Psoas muscle (tissue), 8 donors: Measurements from ENCODE around the gene CFAP65. TPM values are rescaled to one million over a fixed set of nuclear protein-coding genes. Genes with fewer than 3 reads are reported as not detected.

ENCODE experiments used
- ATAC-seq, 4 donors: fragments of 200-7000 bp; cut with Tn5 transposase; one replicate each; pipeline ENCODE4 v1.9.1; 2020; ENCODE audit warnings: moderate library complexity in 3 of 4, mild to moderate bottlenecking in 2 of 4
- DNase-seq, 2 donors: peaks; one replicate each; pipeline ENCODE4 v3.0.0-alpha.2; 2020
- H3K27ac ChIP-seq: fragments of 200-600 bp; one replicate; pipeline ENCODE4 v1.8.0; 2022
- H3K27me3 ChIP-seq, 3 donors: fragments of 200-600 bp in 1 of 3; one replicate each; pipeline versions ENCODE4 v1.6.1 to v1.8.0; 2013 to 2022; ENCODE audit warnings: low read length in 2 of 3, mild to moderate bottlenecking in 2 of 3, moderate library complexity in 1 of 3; ENCODE audit not compliant: insufficient read depth in 3 of 3
- H3K36me3 ChIP-seq, 2 donors: fragments of 200-600 bp in 1 of 2; one replicate each; pipeline versions ENCODE4 v1.6.1 to v1.8.0; 2013 to 2022; ENCODE audit warnings: low read depth in 1 of 2, mild to moderate bottlenecking in 1 of 2, moderate library complexity in 1 of 2; ENCODE audit not compliant: insufficient read depth in 1 of 2
- H3K4me1 ChIP-seq: fragments of 200-600 bp; one replicate; pipeline ENCODE4 v1.8.0; 2022
- H3K4me3 ChIP-seq: fragments of 200-600 bp; one replicate; pipeline ENCODE4 v1.8.0; 2022; ENCODE audit warnings: mild to moderate bottlenecking
- H3K9me3 ChIP-seq: fragments of 200-600 bp; one replicate; pipeline ENCODE4 v1.8.0; 2022
- CTCF ChIP-seq: fragments of 200-600 bp; IDR thresholded peaks from one replicate; pipeline ENCODE4 v1.8.0; 2022; ENCODE audit warnings: antibody characterized with exemption
- WGBS, 3 donors: extraction: QIAGEN DNeasy Blood & Tissue Kit; methylation state at CpG; one replicate each; pipeline versions ENCODE4 v1.1.6 to v1.1.7; 2013; 5-methylcytosine and 5-hydroxymethylcytosine counted together
- intact Hi-C, 2 donors: fragments of 100-400 bp; cut with DNase I; formaldehyde crosslinking; loops; one replicate each; pipeline versions ENCODE4 v1.11.0 to v1.14.2; 2022
- polyA plus RNA-seq, 3 donors: library from polyadenylated mRNA; stranded (reverse); fragments of 200-250 nt; gene quantifications; one replicate each; pipeline ENCODE4 v1.2.3, GENCODE V29; 2013
- total RNA-seq, 4 donors: library from RNA; stranded (reverse); fragmentation: NEBNext Ultra II Directional in 2 of 4; extraction: Animal tissue kit (Norgen Biotek cat#: 25700) in 2 of 4; gene quantifications; one replicate each; pipeline versions ENCODE4 v1.2.1 to v1.2.4, GENCODE V29; 2021 to 2023
- donor health status: healthy with polysubstance abuse.
- donor health status: DM: no; HTN: no; CAD: no; lungs with moderate emphysema.
- donor health status: Bipolar disorder and iron deficiency.
- donor health status: healthy.
- donor health status: DM: yes; HTN: yes; CAD: no.
- donor health status: DM: no; HTN: no; CAD: no.
- donor health status: DM: no; HTN: no; CAD: no.
- donor health status: DM: yes; HTN: yes; CAD: no.

CFAP65 gene
- total and polyA plus RNA-seq, 7 donors = not detected

GRCh38 chr2:219073413-219074129 is 32.3 kb upstream of the CFAP65 start:
- TF ChIP-seq CTCF = peak; percentile 42
- Histone ChIP-seq H3K27ac (no peak overlapping the region), H3K4me1 (no peaks in the 10 kb centered on the region), H3K9me3 (no peaks in the 10 kb centered on the region), H3K4me3 (no peak overlapping the region), H3K36me3 (peaks cover 4 to 40% of the 10 kb centered on the region in 2 donors), H3K27me3 (peaks cover 0 to 3% (median 0%) of the 10 kb centered on the region in 3 donors)
- 58 to 63% (median 59%) methylated on average over 14 of the region's 14 CpGs for WGBS, 3 donors
- DNase-seq (no peak), ATAC-seq (peak in 1 of 4 donors; percentile 37)
- intact Hi-C loops = loop anchor here in 1 of 2 donors (5.0 kb wide), 1 partner anchor 44 kb away; no protein-coding TSS in a partner anchor

- peaks cover 4 to 35% of the 10 kb centered on the region in 2 donors for H3K36me3 ChIP-seq
- no peaks in the 10 kb centered on the region for H3K9me3 ChIP-seq
- no peaks in the 10 kb centered on the region for H3K4me1 ChIP-seq
- no peak overlapping the region for H3K4me3 ChIP-seq
- WGBS, 3 donors = 90 to 93% (median 92%) methylated on average over 9 of the region's 9 CpGs
- H3K27me3 ChIP-seq = peaks cover 0 to 5% (median 0%) of the 10 kb centered on the region in 3 donors
- intact Hi-C loops = loop anchor here in 1 of 2 donors (5.0 kb wide), 1 partner anchor 45 kb away; no protein-coding TSS in a partner anchor
- TF ChIP-seq CTCF = no peak
- no peak overlapping the region for H3K27ac ChIP-seq
- ATAC-seq (no peak), DNase-seq (no peak)
Measured at GRCh38 chr2:219072741-219073250, 31.5 kb upstream of the CFAP65 start.

GRCh38 chr2:219071131-219071816 is 30.0 kb upstream of the CFAP65 start:
- intact Hi-C loops = loop anchor here in 1 of 2 donors (5.0 kb wide), 1 partner anchor 46 kb away; no protein-coding TSS in a partner anchor

GRCh38 chr2:219065484-219065883 is 24.2 kb upstream of the CFAP65 start:
- Histone ChIP-seq H3K9me3 (no peaks in the 10 kb centered on the region), H3K27me3 (peaks cover 0 to 43% (median 7%) of the 10 kb centered on the region in 3 donors), H3K27ac (no peak overlapping the region), H3K4me3 (no peak overlapping the region), H3K36me3 (no peaks in the 10 kb centered on the region), H3K4me1 (no peaks in the 10 kb centered on the region)
- intact Hi-C loops = no loop called here
- DNase-seq (no peak), ATAC-seq (no peak)
- TF ChIP-seq CTCF = no peak
- 72 to 81% (median 81%) methylated on average over 1 of the region's 1 CpG for WGBS, 3 donors

More at GRCh38 chr2:219071131-219071816, 30.0 kb upstream of the CFAP65 start:
- Histone ChIP-seq H3K27me3 (peaks cover 0 to 5% (median 0%) of the 10 kb centered on the region in 3 donors), H3K36me3 (peaks cover 2 to 20% of the 10 kb centered on the region in 2 donors), H3K27ac (no peak overlapping the region), H3K4me3 (no peak overlapping the region), H3K4me1 (no peaks in the 10 kb centered on the region), H3K9me3 (no peaks in the 10 kb centered on the region)
- WGBS, 3 donors = 79 to 81% (median 81%) methylated on average over 6 of the region's 6 CpGs
- DNase-seq (no peak), ATAC-seq (peak in 1 of 4 donors; percentile 43)
- TF ChIP-seq CTCF = no peak
